ENCODE results near the gene PSMB10. TPM values are rescaled to one million over a fixed set of nuclear protein-coding genes. Genes with fewer than 3 reads are reported as not detected.

The PSMB10 gene
- total RNA-seq, 1 experiment from 2014 or later, result 41.0 TPM

DNA sequence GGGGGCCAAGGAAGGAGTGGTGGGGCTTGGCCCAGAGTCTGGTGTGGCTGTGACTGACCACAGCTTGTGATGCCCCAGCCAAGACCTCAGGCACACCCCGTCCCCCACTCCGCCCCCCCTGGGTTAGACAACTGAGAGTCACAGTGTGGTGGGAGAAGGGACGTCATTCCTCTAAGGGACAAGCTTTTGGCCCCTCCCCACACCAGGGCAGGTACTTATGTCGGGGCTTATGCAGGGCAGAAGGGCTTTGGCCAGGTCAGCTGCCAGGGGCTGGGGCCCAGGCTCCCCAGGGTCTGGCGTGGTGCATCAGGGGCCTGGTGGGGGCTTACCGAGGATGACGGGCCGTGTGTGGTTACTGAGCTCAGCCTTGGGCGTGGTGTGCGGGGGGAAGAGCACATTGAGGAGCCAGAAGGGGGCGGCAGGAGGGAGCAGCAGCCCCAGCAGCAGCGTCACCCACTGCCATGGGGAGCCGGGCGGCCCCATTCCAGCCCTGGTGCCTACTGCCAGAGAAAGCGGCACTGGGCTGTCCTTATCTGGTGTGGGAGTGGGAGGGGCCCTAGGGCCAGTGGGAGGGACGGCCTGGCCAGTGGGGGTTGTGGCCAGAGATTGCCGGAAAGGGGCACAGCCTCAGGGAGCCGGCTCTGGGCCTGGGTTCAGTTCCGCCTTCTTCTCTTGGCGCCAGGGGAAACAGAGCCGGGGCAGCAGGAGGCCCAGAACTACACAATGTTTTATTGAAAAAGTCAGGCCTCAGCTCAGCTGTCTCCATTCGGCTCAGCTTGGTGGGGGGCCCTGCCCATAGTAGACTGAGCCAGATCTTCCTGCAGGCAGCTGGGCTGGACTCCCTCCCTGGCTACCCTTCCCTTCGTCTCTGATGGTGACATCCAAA lies 7.2 kb upstream of the PSMB10 start, which contains the start of gene LCAT:
Gene LCAT, minus strand, starts transcription at position 502 of the 886 bp plus-strand sequence. Its CDS starts 19 bp downstream, at position 483.
- intact Hi-C loops (cut with micrococcal nuclease), result no loop called here
- Histone ChIP-seq H3K9me3 (ENCODE audit: control insufficient read depth in 1 of 2, insufficient read depth in 1 of 2, low read depth in 1 of 2, low read length in 2 of 2) (no peaks in the 10 kb centered on the region), H3K4me2 (ENCODE audit: low read length) (no peak within 1 kb of the TSS), H3K79me2 (ENCODE audit: insufficient read depth, low read length) (no peaks in the 10 kb centered on the region; the same call in 1 of the 2 replicates), H3K27me3 (ENCODE audit: insufficient read depth, low read length) (no peaks in the 10 kb centered on the region), H2AFZ (ENCODE audit: low read depth, low read length, poor library complexity, severe bottlenecking) (no peak within 1 kb of the TSS), H4K20me1 (ENCODE audit: insufficient read depth) (no peaks in the 10 kb centered on the region), H3K9ac (ENCODE audit: low read length) (no peak within 1 kb of the TSS), H3K27ac (ENCODE audit: low read depth, low read length) (no peak within 1 kb of the TSS; the same call in 1 of the 2 replicates), H3K4me3 (replicated peaks in 1 of 2; ENCODE audit: low read depth in 1 of 2, low read length in 2 of 2) (no peak within 1 kb of the TSS), H3K9me2 (ENCODE audit: insufficient read depth) (no peaks in the 10 kb centered on the region), H3K4me1 (ENCODE audit: control insufficient read depth in 1 of 2, insufficient read depth in 2 of 2, low read length in 2 of 2) (peaks cover 0 to 16% of the 10 kb centered on the region in 2 experiments; a peak in 2 of 4 replicates), H3K36me3 (ENCODE audit: control insufficient read depth in 1 of 2, insufficient read depth in 2 of 2, low read length in 2 of 2) (peaks cover 0 to 16% of the 10 kb centered on the region in 2 experiments; a peak in 2 of 4 replicates)
- ATAC-seq (no peak), DNase-seq (ENCODE audit: low read depth, low spot score) (no peak)
- ChIA-PET POLR2A (no interaction called here), CTCF (interaction anchor here (1.0 to 1.6 kb wide), 3 partner anchors 8 to 128 kb away, joined by 3 to 4 read pairs (median 3); no protein-coding TSS in a partner anchor), RAD21 (ENCODE audit: low non-redundant PET in 1 of 2, low total read pairs in 2 of 2, uncharacterized antibody in 2 of 2, unreplicated experiment in 2 of 2) (no interaction called here)
- TF ChIP-seq, protein P1, sequence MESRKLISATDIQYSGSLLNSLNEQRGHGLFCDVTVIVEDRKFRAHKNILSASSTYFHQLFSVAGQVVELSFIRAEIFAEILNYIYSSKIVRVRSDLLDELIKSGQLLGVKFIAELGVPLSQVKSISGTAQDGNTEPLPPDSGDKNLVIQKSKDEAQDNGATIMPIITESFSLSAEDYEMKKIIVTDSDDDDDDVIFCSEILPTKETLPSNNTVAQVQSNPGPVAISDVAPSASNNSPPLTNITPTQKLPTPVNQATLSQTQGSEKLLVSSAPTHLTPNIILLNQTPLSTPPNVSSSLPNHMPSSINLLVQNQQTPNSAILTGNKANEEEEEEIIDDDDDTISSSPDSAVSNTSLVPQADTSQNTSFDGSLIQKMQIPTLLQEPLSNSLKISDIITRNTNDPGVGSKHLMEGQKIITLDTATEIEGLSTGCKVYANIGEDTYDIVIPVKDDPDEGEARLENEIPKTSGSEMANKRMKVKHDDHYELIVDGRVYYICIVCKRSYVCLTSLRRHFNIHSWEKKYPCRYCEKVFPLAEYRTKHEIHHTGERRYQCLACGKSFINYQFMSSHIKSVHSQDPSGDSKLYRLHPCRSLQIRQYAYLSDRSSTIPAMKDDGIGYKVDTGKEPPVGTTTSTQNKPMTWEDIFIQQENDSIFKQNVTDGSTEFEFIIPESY (IDR thresholded peaks at IDR 0.05; ENCODE audit: extremely low read depth, insufficient replicate concordance, low read length), result no peak
- no peak for TF ChIP-seq TCF7L2 (IDR thresholded peaks at IDR 0.05; ENCODE audit: borderline replicate concordance, extremely low read depth, insufficient read depth, insufficient read length)
- no peak for TF ChIP-seq EGR1 (IDR thresholded peaks at IDR 0.05; ENCODE audit: low read depth)
- no peak for TF ChIP-seq CEBPB (IDR thresholded peaks at IDR 0.05; ENCODE audit: low read depth)
- no peak for TF ChIP-seq ELF1 (IDR thresholded peaks at IDR 0.05; ENCODE audit: borderline replicate concordance, low read depth)
- no peak for TF ChIP-seq ZNF274 (IDR thresholded peaks at IDR 0.05; ENCODE audit: low read depth, low read length)
- BruUV-seq (replicated peaks), result no TSS peak

All from HCT116 (cell line).